Endodermal cell (in vitro differentiated cells): ENCODE measurements around the gene DSCAML1. TPM values are rescaled to one million over a fixed set of nuclear protein-coding genes. Genes with fewer than 3 reads are reported as not detected.

Source experiments
- DNase-seq: peaks from one replicate; pipeline ENCODE4 v3.0.0-alpha.2; 2017
- H3K27ac ChIP-seq: 2 replicates; pipeline ENCODE4 v1.5.1; 2013; ENCODE audit warnings: mild to moderate bottlenecking, low read depth, low read length, moderate library complexity
- H3K27me3 ChIP-seq: 2 replicates; pipeline ENCODE4 v1.6.1; 2013; ENCODE audit warnings: mild to moderate bottlenecking, low read length, moderate library complexity; ENCODE audit not compliant: insufficient read depth, control insufficient read depth, poor library complexity, severe bottlenecking
- H3K36me3 ChIP-seq: 2 replicates; pipeline ENCODE4 v1.7.0; 2013; ENCODE audit warnings: mild to moderate bottlenecking, low read length, moderate library complexity; ENCODE audit not compliant: control insufficient read depth, insufficient read depth
- H3K4me1 ChIP-seq: one replicate; pipeline ENCODE4 v1.7.0; 2013; ENCODE audit warnings: low read length; ENCODE audit not compliant: control insufficient read depth, insufficient read depth
- H3K4me3 ChIP-seq: 2 replicates; pipeline ENCODE4 v1.5.1; 2013; ENCODE audit warnings: mild to moderate bottlenecking, low read length, moderate library complexity
- H3K9ac ChIP-seq: 2 replicates; pipeline ENCODE4 v1.6.1; 2013; ENCODE audit warnings: mild to moderate bottlenecking, low read length, moderate library complexity; ENCODE audit not compliant: poor library complexity, severe bottlenecking; ENCODE audit errors: extremely low read depth
- H3K9me3 ChIP-seq: 2 replicates; pipeline ENCODE4 v1.6.1; 2013; ENCODE audit warnings: mild to moderate bottlenecking, low read length, moderate library complexity; ENCODE audit not compliant: control insufficient read depth
- H3K27ac Mint-ChIP-seq: 2 replicates; pipeline ENCODE4 v1.8.0; 2020; ENCODE audit warnings: mixed read lengths
- H3K27me3 Mint-ChIP-seq: 2 replicates; pipeline ENCODE4 v1.8.0; 2021; ENCODE audit warnings: mild to moderate bottlenecking, mixed read lengths; ENCODE audit not compliant: insufficient read depth
- H3K36me3 Mint-ChIP-seq: 2 replicates; pipeline ENCODE4 v1.8.0; 2020; ENCODE audit warnings: low read depth, mixed read lengths
- H3K4me1 Mint-ChIP-seq: 2 replicates; pipeline ENCODE4 v1.8.0; 2020; ENCODE audit warnings: mixed read lengths
- H3K4me3 Mint-ChIP-seq: 2 replicates; pipeline ENCODE4 v1.8.0; 2020; ENCODE audit warnings: mild to moderate bottlenecking, moderate library complexity, mixed read lengths
- H3K9me3 Mint-ChIP-seq: 2 replicates; pipeline ENCODE4 v1.8.0; 2020; ENCODE audit warnings: mild to moderate bottlenecking, mixed read lengths
- WGBS, 2 experiments: methylation state at CpG; one replicate each; pipeline versions ENCODE4 v1.1.5 to v1.1.7; 2013; ENCODE audit warnings: missing lambda C conversion rate in 2 of 2, mixed read lengths in 1 of 2; ENCODE audit not compliant: insufficient coverage in 1 of 2, insufficient read length in 1 of 2; 5-methylcytosine and 5-hydroxymethylcytosine counted together
- total RNA-seq, 2 donors: library from RNA; stranded (reverse); fragmentation: NEBNext Ultra II Directional in 1 of 2; extraction: Animal tissue kit (Norgen Biotek cat#: 25700) in 1 of 2; gene quantifications; 2 replicates in 1 of 2; 3 replicates in 1 of 2; pipeline ENCODE4 v1.2.1, GENCODE V29; 2021
- TF ChIP-seq, protein P1 (sequence below): fragments of 200-600 bp; sonication (generic); conservative IDR thresholded peaks from 2 replicates; pipeline ENCODE4 v1.5.0; 2021; ENCODE audit warnings: antibody characterized with exemption, mild to moderate bottlenecking

DSCAML1 gene
- total RNA-seq, 2 donors from 2014 or later = 5.6 to 10.9 TPM

DNA sequence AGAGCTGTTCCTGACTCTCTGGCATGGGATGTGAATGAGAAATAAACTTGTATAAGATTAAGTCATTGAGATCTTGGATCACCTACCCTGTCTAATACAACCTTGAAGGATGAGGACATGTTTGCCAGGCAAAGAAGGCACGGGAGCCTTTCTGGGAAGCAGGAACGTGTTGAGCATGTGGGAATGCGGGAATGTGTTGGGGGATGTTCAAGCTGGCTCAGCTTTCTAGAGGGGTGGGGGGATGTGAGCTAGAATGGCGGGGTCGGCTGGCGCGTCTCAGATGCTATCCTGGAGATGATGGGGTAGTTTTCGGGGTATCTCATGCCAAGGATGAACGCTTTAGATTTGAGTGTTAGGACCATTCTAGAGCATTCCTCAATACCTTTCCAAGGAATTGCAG is 227.1 kb downstream of the DSCAML1 start:
- peaks cover 19% of the 10 kb centered on the region for H3K4me1 ChIP-seq
- no peaks in the 10 kb centered on the region for H3K9me3 ChIP-seq
- no peaks in the 10 kb centered on the region for H3K36me3 ChIP-seq
- WGBS, 2 experiments = 87% methylated on average over 4 to 9 of the region's 9 CpGs
- no peak overlapping the region for H3K4me3 ChIP-seq
- H3K27me3 ChIP-seq = peaks cover 40% of the 10 kb centered on the region
- Mint-ChIP-seq H3K4me3 (no peak overlapping the region), H3K27ac (no peak overlapping the region), H3K9me3 (peaks cover 7% of the 10 kb centered on the region), H3K4me1 (peaks cover 18% of the 10 kb centered on the region), H3K36me3 (no peaks in the 10 kb centered on the region), H3K27me3 (peaks cover 44% of the 10 kb centered on the region)
- H3K27ac ChIP-seq = no peak overlapping the region
- H3K9ac ChIP-seq = no peak overlapping the region
- DNase-seq = no peak
- TF ChIP-seq, protein P1, sequence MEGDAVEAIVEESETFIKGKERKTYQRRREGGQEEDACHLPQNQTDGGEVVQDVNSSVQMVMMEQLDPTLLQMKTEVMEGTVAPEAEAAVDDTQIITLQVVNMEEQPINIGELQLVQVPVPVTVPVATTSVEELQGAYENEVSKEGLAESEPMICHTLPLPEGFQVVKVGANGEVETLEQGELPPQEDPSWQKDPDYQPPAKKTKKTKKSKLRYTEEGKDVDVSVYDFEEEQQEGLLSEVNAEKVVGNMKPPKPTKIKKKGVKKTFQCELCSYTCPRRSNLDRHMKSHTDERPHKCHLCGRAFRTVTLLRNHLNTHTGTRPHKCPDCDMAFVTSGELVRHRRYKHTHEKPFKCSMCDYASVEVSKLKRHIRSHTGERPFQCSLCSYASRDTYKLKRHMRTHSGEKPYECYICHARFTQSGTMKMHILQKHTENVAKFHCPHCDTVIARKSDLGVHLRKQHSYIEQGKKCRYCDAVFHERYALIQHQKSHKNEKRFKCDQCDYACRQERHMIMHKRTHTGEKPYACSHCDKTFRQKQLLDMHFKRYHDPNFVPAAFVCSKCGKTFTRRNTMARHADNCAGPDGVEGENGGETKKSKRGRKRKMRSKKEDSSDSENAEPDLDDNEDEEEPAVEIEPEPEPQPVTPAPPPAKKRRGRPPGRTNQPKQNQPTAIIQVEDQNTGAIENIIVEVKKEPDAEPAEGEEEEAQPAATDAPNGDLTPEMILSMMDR = no peak

DNA sequence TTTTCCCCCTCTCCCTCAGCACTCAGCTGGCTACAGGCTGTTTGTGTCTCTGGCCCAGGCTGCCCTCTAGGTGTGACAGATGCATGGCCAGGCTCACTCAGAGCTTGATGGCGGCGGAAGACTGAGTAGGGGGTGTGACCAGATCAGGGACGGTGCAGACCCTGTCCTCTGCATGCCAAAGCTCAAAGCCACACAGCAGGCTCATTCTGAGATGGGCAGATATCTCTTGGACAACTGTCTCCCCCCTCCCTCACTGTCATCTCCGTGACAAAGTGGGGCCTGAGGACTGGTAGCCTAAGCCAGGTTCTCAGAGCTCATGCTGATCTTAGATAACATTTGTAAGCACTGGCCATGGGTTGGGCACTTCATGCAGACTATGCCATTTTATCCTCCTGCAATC is 231.3 kb downstream of the DSCAML1 start:
- Histone ChIP-seq H3K36me3 (no peaks in the 10 kb centered on the region), H3K9me3 (no peaks in the 10 kb centered on the region), H3K4me1 (peaks cover 4% of the 10 kb centered on the region), H3K27me3 (peaks cover 54% of the 10 kb centered on the region), H3K27ac (no peak overlapping the region), H3K4me3 (no peak overlapping the region), H3K9ac (no peak overlapping the region)
- peaks cover 7% of the 10 kb centered on the region for H3K9me3 Mint-ChIP-seq
- peaks cover 55% of the 10 kb centered on the region for H3K27me3 Mint-ChIP-seq
- 40 to 63% methylated on average over 1 to 4 of the region's 4 CpGs for WGBS, 2 experiments
- H3K4me3 Mint-ChIP-seq = no peak overlapping the region
- peak; percentile 76 for DNase-seq
- no peaks in the 10 kb centered on the region for H3K36me3 Mint-ChIP-seq
- TF ChIP-seq, protein P1 = peak; percentile 47
- no peak overlapping the region for H3K27ac Mint-ChIP-seq
- H3K4me1 Mint-ChIP-seq = peaks cover 4% of the 10 kb centered on the region

DNA sequence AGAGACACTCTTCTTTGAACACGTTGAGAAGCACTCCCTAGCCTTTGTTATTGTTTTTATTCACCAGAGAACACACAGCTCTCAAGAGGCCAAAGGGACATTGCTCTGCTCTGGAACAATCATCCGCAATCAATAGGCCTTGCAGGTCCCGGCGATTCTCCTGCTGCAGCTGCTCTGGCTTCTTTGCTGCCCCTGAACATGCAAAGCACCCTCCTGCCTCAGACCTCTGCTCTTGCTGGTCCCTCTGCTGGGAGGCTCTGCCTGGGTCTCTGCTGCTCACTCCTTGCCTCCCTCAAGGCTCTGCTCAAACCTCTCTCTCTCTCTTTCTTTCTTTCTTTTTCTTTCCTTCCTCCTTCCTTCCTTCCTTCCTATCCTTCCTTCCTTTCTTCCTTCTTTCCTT is 232.7 kb downstream of the DSCAML1 start:
- no peak overlapping the region for H3K4me3 ChIP-seq
- H3K27ac Mint-ChIP-seq = no peak overlapping the region
- H3K9ac ChIP-seq = no peak overlapping the region

More for the DNA sequence above, 232.7 kb downstream of the DSCAML1 start:
- H3K4me3 Mint-ChIP-seq = no peak overlapping the region
- 84 to 90% methylated on average over 4 of the region's 4 CpGs for WGBS, 2 experiments
- peaks cover 4% of the 10 kb centered on the region for H3K9me3 Mint-ChIP-seq
- H3K4me1 Mint-ChIP-seq = peaks cover 4% of the 10 kb centered on the region
- Histone ChIP-seq H3K27me3 (peaks cover 54% of the 10 kb centered on the region), H3K4me1 (peaks cover 4% of the 10 kb centered on the region), H3K9me3 (no peaks in the 10 kb centered on the region), H3K27ac (no peak overlapping the region), H3K36me3 (no peaks in the 10 kb centered on the region)
- no peaks in the 10 kb centered on the region for H3K36me3 Mint-ChIP-seq
- DNase-seq = no peak
- peaks cover 55% of the 10 kb centered on the region for H3K27me3 Mint-ChIP-seq
- TF ChIP-seq, protein P1 = no peak
